Measurements from ENCODE around the gene SSTR1.

GRCh38 chr14:38238332-38238731, 30.6 kb downstream of the SSTR1 start:
- TF ChIP-seq, protein P1, sequence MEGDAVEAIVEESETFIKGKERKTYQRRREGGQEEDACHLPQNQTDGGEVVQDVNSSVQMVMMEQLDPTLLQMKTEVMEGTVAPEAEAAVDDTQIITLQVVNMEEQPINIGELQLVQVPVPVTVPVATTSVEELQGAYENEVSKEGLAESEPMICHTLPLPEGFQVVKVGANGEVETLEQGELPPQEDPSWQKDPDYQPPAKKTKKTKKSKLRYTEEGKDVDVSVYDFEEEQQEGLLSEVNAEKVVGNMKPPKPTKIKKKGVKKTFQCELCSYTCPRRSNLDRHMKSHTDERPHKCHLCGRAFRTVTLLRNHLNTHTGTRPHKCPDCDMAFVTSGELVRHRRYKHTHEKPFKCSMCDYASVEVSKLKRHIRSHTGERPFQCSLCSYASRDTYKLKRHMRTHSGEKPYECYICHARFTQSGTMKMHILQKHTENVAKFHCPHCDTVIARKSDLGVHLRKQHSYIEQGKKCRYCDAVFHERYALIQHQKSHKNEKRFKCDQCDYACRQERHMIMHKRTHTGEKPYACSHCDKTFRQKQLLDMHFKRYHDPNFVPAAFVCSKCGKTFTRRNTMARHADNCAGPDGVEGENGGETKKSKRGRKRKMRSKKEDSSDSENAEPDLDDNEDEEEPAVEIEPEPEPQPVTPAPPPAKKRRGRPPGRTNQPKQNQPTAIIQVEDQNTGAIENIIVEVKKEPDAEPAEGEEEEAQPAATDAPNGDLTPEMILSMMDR (IDR thresholded peaks at IDR 0.05; ENCODE audit: insufficient read depth, low read length, poor library complexity, severe bottlenecking): no peak
- no peak for TF ChIP-seq EZH2phosphoT487 (conservative IDR thresholded peaks at IDR 0.05; ENCODE audit: low read length)
